HepG2 (cell line): Measurements from ENCODE around the gene FAM222B. TPM values are rescaled to one million over a fixed set of nuclear protein-coding genes. Genes with fewer than 3 reads are reported as not detected.
A peak's percentile ranks its signal among the peaks of the same experiment; 100 is the strongest.

Source experiments
- ATF3 ChIP-seq: sonication (generic); formaldehyde crosslinking; IDR thresholded peaks from 2 replicates; pipeline ENCODE4 v1.4.0; 2020; ENCODE audit warnings: missing genetic modification reagents
- CEBPB ChIP-seq: IDR thresholded peaks from 2 replicates; pipeline ENCODE4 v1.6.1; 2011; ENCODE audit warnings: low read depth, low read length, improper control_type of control experiment, borderline replicate concordance
- ELF4 ChIP-seq: sonication (generic); formaldehyde crosslinking; IDR thresholded peaks from 2 replicates; pipeline ENCODE4 v1.5.0; 2020; ENCODE audit warnings: missing genetic modification reagents, mild to moderate bottlenecking, moderate library complexity, borderline replicate concordance
- FOXA1 ChIP-seq, 2 experiments: fragments of 450-650 bp in 1 of 2; sonication (generic) in 1 of 2; formaldehyde crosslinking in 1 of 2; IDR thresholded peaks; 2 replicates each; pipeline versions ENCODE4 v1.4.0 to v1.6.1; 2016 to 2020; ENCODE audit warnings: missing genetic modification reagents in 1 of 2
- HCFC1 ChIP-seq: fragments of 150-350 bp; IDR thresholded peaks from 2 replicates; pipeline ENCODE4 v1.6.1; 2014; ENCODE audit warnings: low read depth, low read length
- HNF1A ChIP-seq, 2 experiments: sonication (generic) in 1 of 2; formaldehyde crosslinking in 1 of 2; IDR thresholded peaks; 2 replicates each; pipeline versions ENCODE4 v1.4.0 to v1.6.1; 2016 to 2020; ENCODE audit warnings: borderline replicate concordance in 1 of 2, low read depth in 1 of 2, mild to moderate bottlenecking in 1 of 2, missing genetic modification reagents in 1 of 2
- HOXA7 ChIP-seq: sonication (generic); formaldehyde crosslinking; IDR thresholded peaks from 2 replicates; pipeline ENCODE4 v1.8.1; 2022; ENCODE audit warnings: mild to moderate bottlenecking, missing genetic modification reagents, moderate library complexity
- KAT7 ChIP-seq: IDR thresholded peaks from 2 replicates; pipeline ENCODE4 v1.6.1; 2018; ENCODE audit warnings: borderline replicate concordance, missing compliant biosample characterization
- KLF11 ChIP-seq: IDR thresholded peaks from 2 replicates; pipeline ENCODE4 v1.6.1; 2016; ENCODE audit warnings: missing compliant biosample characterization
- KMT2B ChIP-seq: IDR thresholded peaks from 2 replicates; pipeline ENCODE4 v1.6.1; 2016; ENCODE audit warnings: missing genetic modification reagents, missing compliant biosample characterization
- NFKBIZ ChIP-seq: IDR thresholded peaks from 2 replicates; pipeline ENCODE4 v1.6.1; 2018; ENCODE audit warnings: missing genetic modification reagents, missing compliant biosample characterization
- NONO ChIP-seq, 2 experiments: fragments of 450-650 bp in 1 of 2; sonication (generic) in 1 of 2; formaldehyde crosslinking in 1 of 2; IDR thresholded peaks in 1 of 2; conservative IDR thresholded peaks in 1 of 2; 2 replicates each; pipeline versions ENCODE4 v1.6.1 to v1.8.0; 2017 to 2022; ENCODE audit warnings: mild to moderate bottlenecking in 1 of 2, missing genetic modification reagents in 1 of 2, moderate library complexity in 1 of 2
- NPAS2 ChIP-seq: sonication (generic); formaldehyde crosslinking; IDR thresholded peaks from 2 replicates; pipeline ENCODE4 v1.8.0; 2022; ENCODE audit warnings: mild to moderate bottlenecking, missing genetic modification reagents, borderline replicate concordance
- PHB2 ChIP-seq: fragments of 450-650 bp; IDR thresholded peaks from 2 replicates; pipeline ENCODE4 v1.6.1; 2018; ENCODE audit not compliant: partially characterized antibody
- TFDP2 ChIP-seq: sonication (generic); formaldehyde crosslinking; IDR thresholded peaks from 2 replicates; pipeline ENCODE4 v1.4.0; 2020; ENCODE audit warnings: missing genetic modification reagents
- TOPORS ChIP-seq: sonication (generic); formaldehyde crosslinking; IDR thresholded peaks from 2 replicates; pipeline ENCODE4 v1.8.0; 2023; ENCODE audit warnings: mild to moderate bottlenecking, missing genetic modification reagents
- ZNF510 ChIP-seq: sonication (generic); formaldehyde crosslinking; IDR thresholded peaks from 2 replicates; pipeline ENCODE4 v1.4.0; 2020; ENCODE audit warnings: low read depth, mild to moderate bottlenecking, missing genetic modification reagents
- ZNF569 ChIP-seq: sonication (generic); formaldehyde crosslinking; IDR thresholded peaks from 2 replicates; pipeline ENCODE4 v1.5.0; 2020; ENCODE audit warnings: mild to moderate bottlenecking, missing genetic modification reagents, moderate library complexity, borderline replicate concordance
- ZNF597 ChIP-seq: sonication (generic); formaldehyde crosslinking; IDR thresholded peaks from 2 replicates; pipeline ENCODE4 v1.5.0; 2020; ENCODE audit warnings: missing genetic modification reagents
- ZNF703 ChIP-seq: sonication (generic); formaldehyde crosslinking; IDR thresholded peaks from 2 replicates; pipeline ENCODE4 v1.5.1; 2020; ENCODE audit warnings: missing genetic modification reagents, mild to moderate bottlenecking, moderate library complexity, borderline replicate concordance
- ZNF780A ChIP-seq: sonication (generic); formaldehyde crosslinking; IDR thresholded peaks from 2 replicates; pipeline ENCODE4 v1.8.0; 2022; ENCODE audit warnings: mild to moderate bottlenecking, missing genetic modification reagents, moderate library complexity
- ZSCAN31 ChIP-seq: sonication (generic); formaldehyde crosslinking; IDR thresholded peaks from 2 replicates; pipeline ENCODE4 v1.5.0; 2020; ENCODE audit warnings: low read depth, mild to moderate bottlenecking, missing genetic modification reagents
- polyA plus RNA-seq, 8 experiments: library from polyadenylated mRNA; depleted of rRNA in 3 of 8; stranded (reverse) in 7 of 8; unstranded in 1 of 8; fragments of >200 nt; fragmentation: Illumina TruSeq in 4 of 8; extraction: Trizol in 4 of 8; gene quantifications; 2 replicates each; pipeline versions ENCODE4 v1.2.1 to v1.2.3, GENCODE V29; 2011 to 2016; ENCODE audit warnings: low read depth in 4 of 8, missing spikeins in 1 of 8, mixed read lengths in 1 of 8; ENCODE audit not compliant: insufficient read depth in 1 of 8
- total RNA-seq, 5 experiments: library from RNA; depleted of rRNA; stranded (reverse); fragments of >200 nt; fragmentation: Illumina TruSeq; extraction: Trizol; gene quantifications; 2 replicates each; pipeline ENCODE4 v1.2.3, GENCODE V29; 2016; ENCODE audit warnings: low read depth in 1 of 5

The FAM222B gene
- total and polyA plus RNA-seq, 2 of the 13 experiments (the other 11 are each of a cell fraction or from before 2014, with no cell fraction given), result 3.5 to 7.3 TPM

- TF ChIP-seq ZNF569 (CRISPR knock-in tag), result no peak
- TF ChIP-seq KAT7 (CRISPR knock-in tag), result no peak
- no peak for TF ChIP-seq CEBPB
- TF ChIP-seq ZNF510 (CRISPR knock-in tag), result no peak; the same call in 1 of the 2 replicates
- TF ChIP-seq KMT2B, result 0 out of 2 replicates have a peak, but pooled peaks have one; percentile 18
- no peak for TF ChIP-seq KLF11 (CRISPR knock-in tag)
- no peak for TF ChIP-seq NPAS2 (CRISPR knock-in tag)
- no peak for TF ChIP-seq ZNF703
- TF ChIP-seq ZNF780A, result no peak
- TF ChIP-seq HCFC1, result no peak
- no peak for TF ChIP-seq NONO (IDR thresholded peaks at IDR 0.05)
- TF ChIP-seq NONO (CRISPR knock-in tag; conservative IDR thresholded peaks at IDR 0.05), result peak; percentile 78
- TF ChIP-seq TOPORS (CRISPR knock-in tag), result peak; percentile 49; the same call in 1 of the 2 replicates
- no peak for TF ChIP-seq TFDP2 (CRISPR knock-in tag)
- TF ChIP-seq ATF3, result no peak
- TF ChIP-seq PHB2, result no peak
- no peak for TF ChIP-seq FOXA1 (IDR thresholded peaks at IDR 0.05)
- peak; percentile 8; the same call in 1 of the 2 replicates for TF ChIP-seq FOXA1 (CRISPR knock-in tag; IDR thresholded peaks at IDR 0.05)
- no peak; the same call in 1 of the 2 replicates for TF ChIP-seq HNF1A (IDR thresholded peaks at IDR 0.05; ENCODE audit: low read depth)
- no peak; the same call in 1 of the 2 replicates for TF ChIP-seq HNF1A (CRISPR knock-in tag; IDR thresholded peaks at IDR 0.05; ENCODE audit: borderline replicate concordance)
- 0 out of 2 replicates have a peak, but pooled peaks have one; percentile 77 for TF ChIP-seq NFKBIZ (CRISPR knock-in tag)
- TF ChIP-seq ELF4 (CRISPR knock-in tag), result peak; percentile 89
- TF ChIP-seq ZSCAN31 (CRISPR knock-in tag), result 0 out of 2 replicates have a peak, but pooled peaks have one; percentile 68
- no peak for TF ChIP-seq ZNF597 (CRISPR knock-in tag)
- TF ChIP-seq HOXA7 (CRISPR knock-in tag), result no peak
These were observed 114.0 kb downstream of the FAM222B start, which contains the start of gene NEK8 (continued) for GRCh38 chr17:28728364-28729200.
